ENCODE results near the gene RPLP2.
A peak's percentile ranks its signal among the peaks of the same experiment; 100 is the strongest.

RPLP2 gene

DNA sequence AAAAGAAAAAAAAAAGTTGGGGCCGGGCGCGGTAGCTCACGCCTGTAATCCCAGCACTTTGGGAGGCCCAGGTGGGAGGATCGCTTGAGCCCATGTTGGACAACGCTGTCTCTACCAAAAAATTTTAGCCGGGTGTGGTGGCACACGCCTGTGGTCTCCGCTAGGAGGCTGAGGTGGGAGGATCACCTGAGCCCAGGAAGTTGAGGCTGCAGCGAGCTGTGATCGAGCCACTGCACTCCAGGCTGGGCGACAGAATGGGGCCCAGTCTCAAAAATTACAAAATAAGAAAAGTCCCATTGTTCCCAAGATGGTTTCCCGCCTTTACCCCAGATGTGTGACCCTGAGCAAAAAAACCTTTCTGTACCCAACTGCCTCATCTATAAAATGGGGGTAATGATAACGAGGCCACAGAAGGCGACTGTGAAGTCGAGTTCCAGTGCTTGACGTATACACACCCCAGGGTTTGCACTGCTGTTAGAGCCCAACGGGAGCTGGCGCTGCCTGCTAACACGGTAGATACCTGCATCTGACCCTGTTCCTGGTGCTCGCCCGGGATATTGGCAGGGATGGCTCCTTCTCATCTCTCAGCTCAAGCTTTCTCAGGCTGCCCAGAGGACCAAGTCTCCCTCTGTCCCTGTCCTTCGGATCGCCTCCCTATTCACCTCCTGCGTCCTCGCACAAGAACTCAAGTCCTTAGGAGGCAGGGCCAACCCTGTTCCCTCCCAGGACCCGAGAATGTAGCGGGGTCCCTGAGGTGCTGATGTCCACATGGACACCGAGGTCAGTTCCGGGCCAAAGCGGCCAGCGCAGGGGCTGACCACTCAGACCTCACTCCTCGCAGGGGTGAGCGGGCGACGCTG is 1.1 kb upstream of the RPLP2 start:
- peak; percentile 52 for DNase-seq

DNA sequence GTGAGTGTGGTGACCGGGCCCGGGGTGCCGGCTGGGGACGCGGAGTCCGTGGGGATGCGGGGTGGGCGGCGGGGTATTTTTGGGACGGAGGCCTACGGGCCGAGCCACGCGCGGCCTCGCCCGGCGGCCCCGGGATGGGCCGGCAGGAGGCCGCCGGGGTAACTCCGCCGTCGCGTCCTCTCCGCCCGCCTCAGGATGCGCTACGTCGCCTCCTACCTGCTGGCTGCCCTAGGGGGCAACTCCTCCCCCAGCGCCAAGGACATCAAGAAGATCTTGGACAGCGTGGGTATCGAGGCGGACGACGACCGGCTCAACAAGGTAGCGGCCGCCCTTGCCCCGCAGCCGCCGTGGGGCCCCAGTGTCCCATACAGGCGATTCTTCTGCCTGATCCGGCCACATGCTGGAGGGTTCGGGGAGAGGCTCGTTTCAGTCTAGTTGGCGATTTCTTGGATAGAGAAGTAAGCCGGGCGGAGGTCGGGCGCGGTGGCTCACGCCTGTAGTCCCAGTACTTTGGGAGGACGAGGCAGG is 337 bp downstream of the RPLP2 start:
- no peak for DNase-seq

DNA sequence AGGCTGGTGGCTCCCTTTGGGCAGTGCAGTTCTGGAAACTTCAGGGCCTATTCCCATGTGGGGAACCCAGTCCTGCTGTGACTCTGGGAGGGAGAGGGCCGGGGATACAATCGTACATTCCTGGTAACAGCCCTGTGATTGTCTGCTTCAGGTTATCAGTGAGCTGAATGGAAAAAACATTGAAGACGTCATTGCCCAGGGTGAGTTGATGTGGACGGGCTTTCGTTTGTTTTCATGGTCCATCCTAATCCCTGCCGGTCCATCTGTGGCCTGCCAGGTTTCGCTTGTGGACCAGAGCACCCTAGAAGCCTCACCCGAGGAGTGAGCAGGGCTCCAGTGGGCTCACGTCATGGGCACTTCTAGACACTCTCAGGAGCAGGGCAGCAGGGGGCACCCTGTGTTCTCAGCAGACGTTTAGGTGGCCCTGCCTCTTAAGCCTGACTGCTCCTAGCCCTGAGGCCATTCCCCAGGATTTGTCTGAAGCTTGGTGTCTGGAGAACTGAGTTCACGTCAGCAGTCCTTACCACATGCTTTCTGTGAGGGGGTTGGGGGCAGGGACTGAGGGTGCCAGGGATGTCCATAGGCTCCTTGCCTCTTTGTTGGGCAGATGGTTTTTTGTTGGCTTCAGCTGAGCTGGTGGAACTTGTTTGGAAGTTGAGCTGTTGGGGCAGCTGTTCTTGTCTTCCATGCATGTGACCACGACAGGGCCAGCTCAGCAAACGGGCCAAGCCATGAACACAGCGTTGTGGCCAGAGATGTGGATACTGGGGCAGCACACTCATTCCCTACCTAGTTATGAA is 1.9 kb downstream of the RPLP2 start:
- no peak for DNase-seq

DNA sequence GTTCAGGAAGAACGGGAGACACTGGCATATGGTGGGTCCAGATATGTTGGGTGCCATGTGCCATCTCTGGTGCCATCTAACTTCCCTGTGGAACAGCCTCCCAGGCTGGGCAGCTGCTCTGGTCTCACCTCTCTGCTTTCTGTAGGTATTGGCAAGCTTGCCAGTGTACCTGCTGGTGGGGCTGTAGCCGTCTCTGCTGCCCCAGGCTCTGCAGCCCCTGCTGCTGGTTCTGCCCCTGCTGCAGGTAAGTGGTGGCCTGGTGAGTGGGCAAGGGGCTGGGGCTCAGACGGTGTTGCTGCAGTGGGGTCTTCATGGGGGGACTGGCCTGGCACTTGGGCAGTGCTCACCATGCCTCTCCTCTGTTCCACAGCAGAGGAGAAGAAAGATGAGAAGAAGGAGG is 2.6 kb downstream of the RPLP2 start:
- DNase-seq = no peak

DNA sequence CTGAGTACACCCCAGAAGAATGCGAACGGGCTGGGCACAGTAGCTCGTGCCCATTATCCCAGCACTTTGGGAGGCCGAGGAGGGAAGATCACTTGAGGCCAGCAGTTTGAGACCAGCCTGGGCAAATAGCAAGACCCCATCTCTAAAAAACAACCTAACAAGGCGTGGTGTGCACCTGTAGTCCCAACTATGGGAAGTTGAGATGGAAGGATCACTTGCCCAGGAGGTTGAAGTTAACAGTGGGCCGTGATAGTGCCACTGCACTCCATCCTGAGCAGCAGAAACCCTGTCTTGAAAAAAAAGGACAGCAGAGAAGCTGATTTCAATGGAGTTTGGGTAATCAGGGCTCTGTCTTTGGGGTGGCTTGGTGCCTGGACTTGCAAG is 3.3 kb downstream of the RPLP2 start:
- no peak for DNase-seq

DNA sequence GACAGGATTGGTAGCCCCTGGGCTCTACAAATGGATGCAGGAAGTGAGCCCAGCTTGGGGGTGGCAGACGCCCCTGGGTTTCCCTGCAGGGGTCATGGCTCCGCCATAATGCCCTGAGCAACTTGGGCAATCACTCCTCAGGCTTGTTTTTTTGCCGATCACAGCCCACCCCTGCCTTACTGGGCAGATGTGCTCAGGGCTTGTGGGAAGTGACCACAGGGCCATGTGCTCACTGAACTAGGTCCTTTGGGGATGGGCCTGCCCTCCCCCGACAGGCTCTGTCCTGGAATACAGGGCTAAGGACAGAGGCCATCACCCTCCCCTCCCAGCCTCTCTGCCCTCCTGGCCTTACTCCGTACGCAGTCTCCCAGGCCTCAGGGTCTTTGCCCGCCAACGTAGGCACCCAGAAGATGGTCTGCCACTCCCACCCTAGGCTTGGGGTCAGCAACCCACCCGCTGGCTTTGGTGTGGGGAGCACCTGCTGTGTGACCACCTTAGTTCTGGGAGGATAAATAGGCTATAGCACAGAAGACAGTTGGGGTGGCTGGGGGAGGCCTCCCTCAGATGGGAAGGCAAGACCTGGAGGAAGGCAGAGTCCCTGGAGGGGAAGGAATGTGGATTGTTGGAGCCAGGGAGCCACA is 3.8 kb downstream of the RPLP2 start:
- no peak for DNase-seq

DNA sequence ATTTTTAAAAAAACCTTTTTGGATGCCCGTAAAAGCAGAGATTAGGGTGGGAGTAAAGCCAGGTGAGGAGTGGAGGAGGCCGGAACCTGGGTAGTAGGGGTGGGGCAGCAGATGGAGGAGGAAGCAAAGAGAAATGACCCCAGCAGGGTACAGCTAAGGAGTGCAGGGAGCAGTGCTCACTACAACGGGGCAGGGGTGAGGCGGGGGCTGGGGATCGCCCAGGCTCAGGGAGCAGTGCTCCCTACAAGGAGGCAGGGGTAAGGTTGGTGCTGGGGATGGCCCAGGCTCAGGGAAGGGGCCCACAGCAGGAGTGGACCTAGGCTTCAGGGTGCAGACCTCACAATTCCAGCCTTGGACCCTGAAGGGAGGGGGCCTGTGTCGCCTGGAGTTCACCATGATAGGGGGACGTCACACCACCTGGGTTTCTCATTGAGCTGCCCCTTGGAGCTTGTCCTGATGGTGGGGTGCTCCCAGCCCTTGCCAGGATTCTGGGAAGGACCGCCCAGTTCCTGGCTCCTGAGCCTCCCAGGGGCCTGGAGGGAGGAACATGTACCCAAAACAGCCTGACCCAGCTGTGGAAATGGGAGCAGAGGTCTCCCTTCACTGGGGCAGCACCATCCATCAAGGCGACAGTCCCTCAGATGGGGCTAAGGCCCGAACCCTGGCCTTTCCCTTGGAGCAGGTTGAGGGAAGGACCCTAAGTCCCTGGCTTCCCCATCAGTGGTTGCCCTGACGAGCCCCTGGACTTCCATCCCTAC is 6.1 kb downstream of the RPLP2 start:
- DNase-seq = no peak

DNA sequence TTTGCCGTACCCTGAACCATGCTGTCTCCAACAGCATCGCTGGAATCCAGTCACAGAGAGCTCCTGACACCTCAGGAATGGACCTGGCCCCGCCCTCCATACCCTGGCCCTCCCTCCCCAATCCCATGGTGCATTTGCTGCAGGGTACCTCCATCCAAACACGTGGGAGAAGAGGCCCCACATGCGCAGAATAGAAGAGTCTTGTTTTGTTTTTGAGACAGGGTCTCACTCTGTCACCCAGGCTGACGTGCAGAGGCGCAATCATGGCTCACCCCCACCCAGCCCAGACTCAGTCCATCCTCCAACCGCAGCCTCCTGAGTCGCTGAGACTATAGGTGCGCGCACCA is 6.6 kb downstream of the RPLP2 start:
- DNase-seq = no peak

DNA sequence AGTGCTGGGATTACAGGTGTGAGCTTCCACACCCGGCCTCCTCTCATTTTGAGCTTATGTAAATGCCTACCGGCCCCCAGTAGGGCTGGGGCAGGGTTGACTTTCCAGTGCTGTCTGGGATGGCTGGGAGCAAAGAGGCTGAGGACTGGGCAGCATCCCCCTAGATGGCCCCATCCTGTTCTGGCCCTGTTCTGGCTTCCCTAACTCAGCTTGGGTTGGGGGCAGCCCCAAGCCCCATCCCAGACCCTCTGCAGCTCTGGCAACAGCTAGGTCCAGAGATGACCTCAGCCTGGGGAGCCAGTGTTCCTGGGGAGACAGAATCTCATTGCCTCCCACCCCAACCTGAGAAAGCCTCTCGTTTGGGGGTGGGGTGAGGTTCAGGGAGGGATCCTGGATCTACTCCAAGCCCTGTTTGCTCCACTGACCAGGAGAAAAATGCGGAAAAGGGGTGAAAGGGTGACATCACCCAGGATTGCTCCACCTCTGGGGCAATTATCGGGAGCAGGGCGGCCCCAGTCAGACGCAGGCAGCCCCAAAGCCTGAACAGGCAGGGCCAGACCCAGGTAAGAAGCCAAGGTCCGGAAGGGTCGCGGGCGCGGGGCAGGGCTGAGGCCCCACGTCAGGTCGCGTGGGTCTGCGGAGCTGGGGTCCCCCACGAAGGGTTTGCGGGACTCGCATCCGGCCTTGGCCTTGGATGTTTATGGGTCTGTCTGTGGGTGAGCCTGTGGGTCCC is 8.8 kb downstream of the RPLP2 start, which contains the start of gene PNPLA2:
TSS of gene PNPLA2 (plus strand) at position 519 of the 733 bp plus-strand sequence. CDS start 805 bp downstream, outside the sequence.
- DNase-seq = no peak

DNA sequence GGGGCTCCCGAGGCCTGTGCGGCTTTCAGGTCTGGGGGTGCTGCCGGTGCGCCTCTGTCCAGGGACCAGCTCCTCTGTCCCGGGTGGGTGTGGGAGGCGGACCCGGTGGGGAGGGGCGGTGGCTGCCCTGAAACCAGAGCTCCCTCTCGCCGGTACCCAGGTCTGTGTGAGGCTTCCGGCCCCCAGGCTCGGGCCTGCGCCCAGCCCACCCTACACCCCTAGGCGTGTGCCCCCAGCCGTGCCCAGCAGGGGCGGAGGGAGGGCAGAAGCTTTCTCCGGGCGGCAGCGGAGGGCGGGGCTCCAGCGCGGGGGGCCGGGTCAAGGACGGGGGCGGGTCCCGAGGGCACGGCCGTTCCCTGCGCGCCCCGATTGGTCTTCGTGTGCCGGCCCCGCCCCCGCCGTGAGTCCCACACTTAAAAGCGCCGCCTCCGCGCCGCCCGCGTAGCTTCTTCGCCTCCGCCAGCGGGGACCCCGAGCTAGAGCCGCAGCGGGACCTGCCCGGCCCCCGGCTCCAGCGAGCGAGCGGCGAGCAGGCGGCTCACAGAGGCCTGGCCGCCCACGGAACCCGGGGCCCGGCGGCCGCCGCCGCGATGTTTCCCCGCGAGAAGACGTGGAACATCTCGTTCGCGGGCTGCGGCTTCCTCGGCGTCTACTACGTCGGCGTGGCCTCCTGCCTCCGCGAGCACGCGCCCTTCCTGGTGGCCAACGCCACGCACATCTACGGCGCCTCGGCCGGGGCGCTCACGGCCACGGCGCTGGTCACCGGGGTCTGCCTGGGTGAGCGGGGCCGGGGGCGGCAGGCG is 9.6 kb downstream of the RPLP2 start:
- peak; percentile 93 for DNase-seq

DNA sequence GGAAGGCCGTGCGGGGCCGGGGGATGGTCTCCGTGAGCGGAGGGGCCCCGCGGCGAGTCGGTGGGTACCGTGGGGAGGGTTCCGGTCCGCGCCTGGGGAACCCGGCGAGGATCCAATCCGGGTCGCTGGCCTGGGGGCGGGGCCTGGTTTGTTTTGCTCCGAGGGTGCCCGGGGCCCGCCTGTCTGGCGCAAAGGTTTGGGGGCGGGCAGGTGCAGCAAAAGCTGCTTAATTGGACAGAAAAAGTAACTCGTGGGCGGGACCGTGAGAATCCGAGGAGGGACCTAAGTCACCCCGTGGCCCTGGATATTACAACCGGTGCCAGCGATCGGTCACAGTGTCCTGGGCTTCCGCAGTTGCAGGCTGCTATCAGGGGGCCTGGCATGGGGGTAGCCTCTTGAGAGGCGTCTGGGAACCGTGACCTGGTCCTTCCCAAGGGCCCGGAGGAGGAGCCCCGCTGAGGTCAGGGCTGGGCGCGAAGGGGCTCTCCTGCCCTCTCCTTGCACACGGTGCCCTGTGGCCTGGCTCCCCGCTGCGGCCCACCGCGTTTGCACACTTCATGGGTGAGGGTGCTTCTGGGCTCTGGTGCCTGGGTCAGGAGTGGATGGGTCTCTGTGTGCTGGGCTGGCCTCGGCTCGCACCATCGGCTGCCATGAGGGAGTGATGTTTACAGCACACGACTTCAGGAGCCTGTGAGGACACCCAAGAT is 10.3 kb downstream of the RPLP2 start:
- DNase-seq = peak; percentile 96

DNA sequence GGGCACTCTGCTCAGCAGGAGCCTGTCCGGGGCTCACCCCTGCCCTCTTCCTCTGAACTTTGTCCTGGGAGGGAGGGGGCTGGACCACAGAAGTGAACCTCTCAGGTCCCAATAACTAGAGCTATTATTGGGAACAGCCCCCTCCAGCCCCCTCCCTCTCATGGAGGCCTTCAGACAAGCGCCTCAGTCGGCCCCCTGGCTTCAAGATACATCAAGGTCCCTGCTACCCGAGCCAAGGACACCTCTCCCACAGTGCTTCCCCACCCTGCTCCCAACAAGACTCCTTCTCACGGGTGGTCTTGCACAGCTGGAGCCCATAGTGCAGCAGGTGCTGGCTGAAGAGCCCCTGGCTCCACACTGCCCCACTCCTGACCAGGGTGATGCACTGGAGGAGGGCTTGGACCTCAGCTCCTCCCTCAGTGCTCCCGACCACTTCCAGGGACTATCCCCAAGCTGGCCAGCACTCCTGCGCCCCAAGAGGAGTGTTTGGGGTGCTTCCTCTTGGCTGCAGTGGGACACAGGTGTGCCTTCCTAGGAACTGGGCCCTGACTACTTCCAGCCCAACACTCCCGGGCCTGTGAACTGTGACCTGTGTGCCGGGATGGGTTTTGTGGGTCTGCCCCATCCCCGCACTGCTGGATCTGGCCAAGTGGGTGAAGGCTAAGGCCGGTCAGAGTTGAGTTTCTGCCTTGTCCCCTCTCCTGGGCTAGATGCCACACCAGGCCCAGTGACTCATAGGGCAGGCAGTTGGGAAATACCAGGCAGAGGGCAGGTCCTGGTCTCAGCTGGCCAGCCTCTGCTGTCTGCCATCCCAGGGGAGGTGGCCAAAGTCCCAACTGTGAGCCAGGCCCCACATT is 11.1 kb downstream of the RPLP2 start:
- no peak for DNase-seq

DNA sequence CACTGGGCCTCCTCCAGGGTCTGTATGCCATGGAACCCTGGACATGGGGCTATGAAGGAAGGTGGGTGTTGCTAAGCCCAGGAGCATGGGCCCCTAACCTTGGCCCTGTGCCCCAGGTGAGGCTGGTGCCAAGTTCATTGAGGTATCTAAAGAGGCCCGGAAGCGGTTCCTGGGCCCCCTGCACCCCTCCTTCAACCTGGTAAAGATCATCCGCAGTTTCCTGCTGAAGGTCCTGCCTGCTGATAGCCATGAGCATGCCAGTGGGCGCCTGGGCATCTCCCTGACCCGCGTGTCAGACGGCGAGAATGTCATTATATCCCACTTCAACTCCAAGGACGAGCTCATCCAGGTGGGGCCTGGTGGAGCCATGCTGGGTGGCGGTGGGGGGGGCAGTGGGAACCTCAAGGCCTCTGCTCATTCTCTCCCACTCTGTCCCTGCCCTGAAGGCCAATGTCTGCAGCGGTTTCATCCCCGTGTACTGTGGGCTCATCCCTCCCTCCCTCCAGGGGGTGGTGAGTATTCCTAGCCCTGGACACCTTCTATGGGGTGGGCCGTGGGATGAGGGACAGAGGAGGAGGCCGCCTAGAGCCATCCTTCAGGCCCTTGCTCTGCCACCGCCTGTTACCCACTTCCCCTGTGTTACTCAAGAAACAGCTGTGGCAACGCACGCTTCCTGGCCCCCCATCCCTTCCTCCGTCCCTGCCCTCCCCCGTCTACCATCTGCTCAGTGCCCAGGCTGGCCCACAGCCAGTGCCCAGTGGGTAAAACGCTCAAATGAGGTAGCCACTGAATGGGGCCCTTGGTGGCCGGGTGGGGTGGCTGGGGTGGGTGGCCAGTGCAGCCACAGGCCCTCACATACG is 12.0 kb downstream of the RPLP2 start:
- no peak for DNase-seq

DNA sequence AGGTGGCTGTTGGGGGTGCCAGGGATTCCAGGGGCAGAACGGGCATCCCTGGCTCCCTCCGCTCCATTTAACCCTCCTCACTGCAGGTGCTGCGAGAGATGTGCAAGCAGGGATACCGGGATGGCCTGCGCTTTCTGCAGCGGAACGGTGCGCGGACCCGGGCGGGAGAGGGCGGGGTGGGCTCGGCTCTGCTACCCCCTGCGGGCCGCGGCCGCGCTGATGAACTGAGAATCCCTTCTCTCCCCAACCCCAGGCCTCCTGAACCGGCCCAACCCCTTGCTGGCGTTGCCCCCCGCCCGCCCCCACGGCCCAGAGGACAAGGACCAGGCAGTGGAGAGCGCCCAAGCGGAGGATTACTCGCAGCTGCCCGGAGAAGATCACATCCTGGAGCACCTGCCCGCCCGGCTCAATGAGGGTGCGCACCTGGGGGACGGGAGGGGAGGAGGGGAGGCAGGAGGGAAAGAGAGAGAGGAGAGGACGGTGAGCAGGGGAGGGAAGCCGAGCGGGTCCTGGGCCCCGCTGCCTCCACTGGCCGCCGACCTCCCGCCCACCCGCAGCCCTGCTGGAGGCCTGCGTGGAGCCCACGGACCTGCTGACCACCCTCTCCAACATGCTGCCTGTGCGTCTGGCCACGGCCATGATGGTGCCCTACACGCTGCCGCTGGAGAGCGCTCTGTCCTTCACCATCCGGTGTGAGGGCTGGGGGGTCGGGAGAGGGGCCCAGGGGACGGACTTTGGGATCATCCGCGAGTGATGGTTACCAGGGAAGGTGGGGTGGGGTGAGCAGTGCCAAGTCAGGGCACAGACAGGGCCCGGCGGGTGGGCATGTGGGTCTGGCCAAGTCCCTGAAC is 13.9 kb downstream of the RPLP2 start:
- no peak for DNase-seq

DNA sequence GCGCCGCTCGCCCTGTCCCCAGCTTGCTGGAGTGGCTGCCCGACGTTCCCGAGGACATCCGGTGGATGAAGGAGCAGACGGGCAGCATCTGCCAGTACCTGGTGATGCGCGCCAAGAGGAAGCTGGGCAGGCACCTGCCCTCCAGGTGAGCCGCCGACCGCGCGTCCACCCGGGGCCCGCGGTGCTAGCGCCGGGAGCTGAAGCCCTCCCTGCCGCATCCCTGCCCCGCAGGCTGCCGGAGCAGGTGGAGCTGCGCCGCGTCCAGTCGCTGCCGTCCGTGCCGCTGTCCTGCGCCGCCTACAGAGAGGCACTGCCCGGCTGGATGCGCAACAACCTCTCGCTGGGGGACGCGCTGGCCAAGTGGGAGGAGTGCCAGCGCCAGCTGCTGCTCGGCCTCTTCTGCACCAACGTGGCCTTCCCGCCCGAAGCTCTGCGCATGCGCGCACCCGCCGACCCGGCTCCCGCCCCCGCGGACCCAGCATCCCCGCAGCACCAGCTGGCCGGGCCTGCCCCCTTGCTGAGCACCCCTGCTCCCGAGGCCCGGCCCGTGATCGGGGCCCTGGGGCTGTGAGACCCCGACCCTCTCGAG is 14.6 kb downstream of the RPLP2 start:
- DNase-seq = no peak

DNA sequence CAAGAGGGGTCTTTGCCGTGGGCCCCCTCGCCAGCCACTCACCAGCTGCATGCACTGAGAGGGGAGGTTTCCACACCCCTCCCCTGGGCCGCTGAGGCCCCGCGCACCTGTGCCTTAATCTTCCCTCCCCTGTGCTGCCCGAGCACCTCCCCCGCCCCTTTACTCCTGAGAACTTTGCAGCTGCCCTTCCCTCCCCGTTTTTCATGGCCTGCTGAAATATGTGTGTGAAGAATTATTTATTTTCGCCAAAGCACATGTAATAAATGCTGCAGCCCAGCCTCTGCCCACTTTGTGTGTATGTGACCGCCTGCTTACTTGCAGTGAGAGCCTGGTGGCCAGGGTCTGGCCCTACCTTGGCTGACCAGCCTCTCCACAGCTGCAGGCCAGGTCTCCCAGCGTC is 15.2 kb downstream of the RPLP2 start:
- DNase-seq = no peak

Data from activated CD4-positive, alpha-beta T cell treated with anti-CD3 and anti-CD28 coated beads for 48 hours (primary cell).